B cell (primary cell): Measurements from ENCODE around the gene PER1. TPM values are rescaled to one million over a fixed set of nuclear protein-coding genes. Genes with fewer than 3 reads are reported as not detected.
"Not testable (repeated sequence)": the region's sequence is repeated elsewhere in the genome, so short reads cannot be mapped to it uniquely, and the experiment has no call there.

ENCODE experiments used
- ATAC-seq: fragments of 200-7000 bp; cut with Tn5 transposase; one replicate; pipeline ENCODE4 v1.10.0; 2021; ENCODE audit warnings: low read depth, mild to moderate bottlenecking, moderate number of reproducible peaks, moderate library complexity
- CTCF ChIA-PET: fragments of 350-600 bp; sonication (Branson Sonifier 250); formaldehyde crosslinking; loops from one replicate; lab custom pipeline; 2021; ENCODE audit warnings: antibody characterized with exemption, inconsistent platforms; lab: Charles Lee
- POLR2A ChIA-PET: fragments of 350-600 bp; sonication (Branson Sonifier 250); formaldehyde crosslinking; loops from one replicate; lab custom pipeline; 2021; ENCODE audit warnings: antibody characterized with exemption; lab: Charles Lee
- DNase-seq: peaks from one replicate; pipeline ENCODE4 v3.0.0; 2013
- H2AFZ ChIP-seq: 2 replicates; pipeline ENCODE4 v1.6.1; 2012; ENCODE audit warnings: mild to moderate bottlenecking, low read depth, low read length; ENCODE audit not compliant: insufficient read depth, poor library complexity, severe bottlenecking
- H3K27ac ChIP-seq, 2 donors: 1 replicate in 1 of 2; 2 replicates in 1 of 2; pipeline ENCODE4 v1.5.1; 2012 to 2013; ENCODE audit warnings: low read length in 2 of 2, mild to moderate bottlenecking in 2 of 2, moderate library complexity in 1 of 2
- H3K27me3 ChIP-seq, 4 experiments: fragments of 200-600 bp in 1 of 4; sonication (generic) in 1 of 4; replicated peaks in 1 of 4; 1 replicate in 2 of 4; 2 replicates in 2 of 4; pipeline versions ENCODE4 v1.6.1 to v1.7.0; 2013 to 2016; ENCODE audit warnings: low read length in 3 of 4, mild to moderate bottlenecking in 2 of 4, mixed read lengths in 1 of 4, moderate library complexity in 1 of 4; ENCODE audit not compliant: insufficient read depth in 4 of 4, control insufficient read depth in 3 of 4; ENCODE audit errors: control extremely low read depth in 1 of 4
- H3K36me3 ChIP-seq, 2 experiments: replicated peaks in 1 of 2; 1 replicate in 1 of 2; 2 replicates in 1 of 2; pipeline versions ENCODE4 v1.6.1 to v1.7.1; 2013; ENCODE audit warnings: low read length in 1 of 2; ENCODE audit not compliant: insufficient read depth in 2 of 2, control insufficient read depth in 1 of 2; ENCODE audit errors: control extremely low read depth in 1 of 2, extremely low read depth in 1 of 2
- H3K4me1 ChIP-seq, 2 donors: fragments of 200-600 bp in 1 of 2; sonication (generic) in 1 of 2; 1 replicate in 1 of 2; 2 replicates in 1 of 2; pipeline versions ENCODE4 v1.5.1 to v1.6.1; 2013 to 2017; ENCODE audit warnings: low read length in 2 of 2; ENCODE audit not compliant: control insufficient read depth in 2 of 2, insufficient read depth in 2 of 2
- H3K4me2 ChIP-seq: replicated peaks from 2 replicates; pipeline ENCODE3; 2012; ENCODE audit warnings: mild to moderate bottlenecking, low read depth, low read length; ENCODE audit not compliant: poor library complexity, severe bottlenecking
- H3K4me3 ChIP-seq, 5 experiments: fragments of 200-600 bp in 1 of 5; sonication (generic) in 1 of 5; 1 replicate in 3 of 5; 2 replicates in 2 of 5; pipeline versions ENCODE4 v1.5.1 to v1.7.0; 2011 to 2016; ENCODE audit warnings: low read length in 4 of 5, mild to moderate bottlenecking in 4 of 5, low read depth in 2 of 5, control low read depth in 1 of 5, moderate library complexity in 1 of 5; ENCODE audit not compliant: insufficient read depth in 1 of 5; ENCODE audit errors: control extremely low read depth in 1 of 5, extremely low read depth in 1 of 5
- H3K79me2 ChIP-seq: fragments of 200-600 bp; sonication (generic); one replicate; pipeline ENCODE4 v1.6.0; 2016; ENCODE audit warnings: low read length; ENCODE audit not compliant: control insufficient read depth, insufficient read depth
- H3K9ac ChIP-seq: fragments of 200-600 bp; sonication (generic); 2 replicates; pipeline ENCODE4 v1.6.1; 2017; ENCODE audit warnings: mild to moderate bottlenecking, low read length, moderate library complexity
- H3K9me3 ChIP-seq, 3 donors: one replicate each; pipeline versions ENCODE4 v1.6.1 to v1.7.1; 2013; ENCODE audit warnings: low read length in 2 of 3; ENCODE audit not compliant: control insufficient read depth in 2 of 3, insufficient read depth in 1 of 3; ENCODE audit errors: control extremely low read depth in 1 of 3
- H4K20me1 ChIP-seq: 2 replicates; pipeline ENCODE4 v1.6.0; 2012; ENCODE audit warnings: mild to moderate bottlenecking, low read length; ENCODE audit not compliant: insufficient read depth, control insufficient read depth, poor library complexity, severe bottlenecking
- H3K27ac Mint-ChIP-seq: one replicate; pipeline ENCODE4 v1.8.0; 2021; ENCODE audit warnings: mixed read lengths
- H3K27me3 Mint-ChIP-seq: one replicate; pipeline ENCODE4 v1.8.0; 2021; ENCODE audit warnings: mixed read lengths
- H3K4me1 Mint-ChIP-seq: one replicate; pipeline ENCODE4 v1.8.0; 2021; ENCODE audit warnings: mixed read lengths
- H3K4me3 Mint-ChIP-seq: one replicate; pipeline ENCODE4 v1.8.0; 2021; ENCODE audit warnings: mixed read lengths
- H3K9me3 Mint-ChIP-seq: one replicate; pipeline ENCODE4 v1.8.0; 2022; ENCODE audit warnings: mixed read lengths; ENCODE audit not compliant: insufficient read depth
- CTCF ChIP-seq: fragments of 200-600 bp; IDR thresholded peaks from one replicate; pipeline ENCODE4 v1.8.0; 2022; ENCODE audit warnings: antibody characterized with exemption, mild to moderate bottlenecking
- EZH2 ChIP-seq: IDR thresholded peaks from 2 replicates; pipeline ENCODE4 v1.6.1; 2012; ENCODE audit warnings: borderline replicate concordance, low read depth, mild to moderate bottlenecking, moderate library complexity, low read length; ENCODE audit not compliant: insufficient read depth, poor library complexity, severe bottlenecking
- WGBS: methylation state at CpG from one replicate; pipeline ENCODE4 v1.1.5; 2013; ENCODE audit warnings: missing lambda C conversion rate; ENCODE audit not compliant: insufficient coverage; 5-methylcytosine and 5-hydroxymethylcytosine counted together
- intact Hi-C: fragments of 100-400 bp; cut with micrococcal nuclease; formaldehyde crosslinking; loops from one replicate; pipeline ENCODE4 v1.10.0; 2022
- polyA plus RNA-seq: library from polyadenylated mRNA; depleted of rRNA; stranded (reverse); fragments of >200 nt; gene quantifications from 2 replicates; pipeline ENCODE4 v1.2.3, GENCODE V29; 2012
- total RNA-seq, 2 donors: library from RNA; stranded (reverse); fragments of 120-200 nt in 1 of 2; gene quantifications; 1 replicate in 1 of 2; 2 replicates in 1 of 2; pipeline versions ENCODE4 v1.2.3 to v1.2.4, GENCODE V29; 2013 to 2022

PER1 gene
- total and polyA plus RNA-seq, 2 donors (not counting 1 experiment from before 2014, with no cell fraction given) = 120 to 176 TPM

GRCh38 chr17:8173056-8173870 is 21.1 kb upstream of the PER1 start:
- peaks cover 46% of the 10 kb centered on the region for H3K4me1 Mint-ChIP-seq

DNA sequence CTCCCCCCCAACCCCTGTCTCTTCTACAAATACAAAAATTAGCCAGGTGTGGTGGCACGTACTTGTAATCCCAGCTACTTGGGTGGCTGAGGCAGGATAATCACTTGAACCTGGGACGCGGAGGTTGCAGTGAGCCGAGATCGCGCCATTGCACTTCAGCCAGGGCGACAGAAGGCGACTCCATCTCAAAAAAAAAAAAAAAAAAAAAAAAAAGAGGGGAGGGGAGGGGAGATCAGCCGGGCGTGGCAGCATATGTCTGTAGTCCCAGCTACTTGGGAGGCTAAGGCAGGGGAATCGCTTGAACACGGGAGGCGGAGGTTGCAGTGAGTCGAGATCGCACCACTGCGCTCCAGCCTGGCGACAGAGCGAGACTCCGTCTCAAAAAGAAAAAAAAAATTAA is 18.0 kb upstream of the PER1 start:
- WGBS = 98% methylated on average over 6 of the region's 19 CpGs

More at GRCh38 chr17:8173056-8173870, 21.1 kb upstream of the PER1 start:
- H3K4me1 ChIP-seq = peaks cover 24 to 38% of the 10 kb centered on the region in 2 donors
- ATAC-seq = peak; percentile 83
- peaks cover 5% of the 10 kb centered on the region for H3K79me2 ChIP-seq
- ChIA-PET CTCF (interaction anchor here (0.5 to 1.6 kb wide), 14 partner anchors 9 to 125 kb away, joined by 3 to 12 read pairs (median 4); partner anchors contain the start of gene CTC1), POLR2A (interaction anchor here (0.5 to 3.1 kb wide), 25 partner anchors 9 to 864 kb away, joined by 3 to 33 read pairs (median 7); partner anchors contain the start of genes ALOXE3, AURKB, BORCS6 and CTC1)
- intact Hi-C loops = loop anchor here (1.0 to 5.0 kb wide), 9 partner anchors 10 to 74 kb away; partner anchors contain the start of genes ALOXE3 and BORCS6
- H3K9me3 ChIP-seq = no peaks in the 10 kb centered on the region
- peak overlapping the region; percentile 70 for H3K4me2 ChIP-seq
- H3K4me3 Mint-ChIP-seq = peak overlapping the region; percentile 94
- H3K4me3 ChIP-seq = peak overlapping the region; percentile 32 to 96 (median 63)
- no peak for TF ChIP-seq EZH2
- TF ChIP-seq CTCF = no peak
- H3K27me3 ChIP-seq = no peaks in the 10 kb centered on the region
- peak overlapping the region; percentile 51 for H2AFZ ChIP-seq
- DNase-seq = peak; percentile 95
- H3K27ac Mint-ChIP-seq = peak overlapping the region; percentile 100
- H4K20me1 ChIP-seq = no peaks in the 10 kb centered on the region
- peak overlapping the region; percentile 96 for H3K9ac ChIP-seq
- no peaks in the 10 kb centered on the region for H3K9me3 Mint-ChIP-seq
- peak overlapping the region; percentile 95 to 99 for H3K27ac ChIP-seq
- WGBS = 0% methylated on average over 20 of the region's 23 CpGs
- no peaks in the 10 kb centered on the region for H3K27me3 Mint-ChIP-seq
- no peaks in the 10 kb centered on the region for H3K36me3 ChIP-seq

More for the DNA sequence above, 18.0 kb upstream of the PER1 start:
- not testable (repeated sequence) for H3K4me3 ChIP-seq, H3K36me3 ChIP-seq, DNase-seq, H3K27ac Mint-ChIP-seq, H3K9ac ChIP-seq, ATAC-seq, H3K4me3 Mint-ChIP-seq, H3K27ac ChIP-seq, H2AFZ ChIP-seq, H4K20me1 ChIP-seq, H3K79me2 ChIP-seq, H3K27me3 Mint-ChIP-seq, H3K9me3 Mint-ChIP-seq, H3K9me3 ChIP-seq, H3K27me3 ChIP-seq, H3K4me2 ChIP-seq
- peaks cover 28% of the 10 kb centered on the region for H3K4me1 Mint-ChIP-seq
- POLR2A ChIA-PET = interaction anchor here (0.6 to 0.7 kb wide), 3 partner anchors 13 to 181 kb away, joined by 3 to 6 read pairs (median 3); no protein-coding TSS in a partner anchor
- CTCF ChIA-PET = interaction anchor here (1.5 kb wide), 1 partner anchor 110 kb away, joined by 3 read pairs; no protein-coding TSS in a partner anchor
- intact Hi-C loops = loop anchor here (5.0 kb wide), 1 partner anchor 53 kb away; the partner anchor contains the start of gene ALOXE3
- H3K4me1 ChIP-seq = peaks cover 12 to 19% of the 10 kb centered on the region in 2 donors
